GM19328 (cell line): ENCODE results near the gene CCT7.

ENCODE experiments used
- ATAC-seq: cut with Tn5 transposase; IDR thresholded peaks from one replicate; pipeline ENCODE4 v1.9.1; 2021; ENCODE audit warnings: mild to moderate bottlenecking, moderate library complexity; ENCODE audit not compliant: unreplicated experiment

CCT7 gene

GRCh38 chr2:73225513-73226360 lies 8.4 kb upstream of the CCT7 start:
- ATAC-seq: no peak

GRCh38 chr2:73227086-73227485 lies 7.0 kb upstream of the CCT7 start:
- ATAC-seq: no peak

DNA sequence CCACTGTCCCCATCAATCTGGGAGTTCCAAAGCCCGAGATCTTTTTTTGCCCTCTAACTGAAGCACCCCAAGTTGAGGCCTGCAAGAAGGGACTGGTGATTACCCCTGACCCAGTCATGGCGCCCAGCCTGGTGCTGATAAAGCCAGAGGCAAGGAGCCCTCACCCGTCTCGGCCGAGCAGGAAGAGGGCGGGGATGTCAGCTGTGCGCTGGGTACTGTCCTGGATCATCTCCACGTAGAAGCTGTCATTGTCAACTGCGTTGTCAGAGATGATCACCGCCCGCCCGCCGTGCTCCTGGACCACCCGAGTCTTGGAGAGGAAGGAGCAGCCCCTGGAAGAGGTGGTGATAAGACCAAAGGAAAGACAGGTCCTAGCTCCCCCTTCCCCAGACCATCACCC lies 5.5 kb upstream of the CCT7 start:
- ATAC-seq: no peak

GRCh38 chr2:73232403-73233153 lies 1.5 kb upstream of the CCT7 start:
- ATAC-seq: no peak

GRCh38 chr2:73233154-73233931 lies 765 bp upstream of the CCT7 start, which contains the start of gene PRADC1:
Gene PRADC1 (minus strand): TSS chr2:73233239. CDS start chr2:73233160, 79 bp downstream.
- ATAC-seq: peak; percentile 88

DNA sequence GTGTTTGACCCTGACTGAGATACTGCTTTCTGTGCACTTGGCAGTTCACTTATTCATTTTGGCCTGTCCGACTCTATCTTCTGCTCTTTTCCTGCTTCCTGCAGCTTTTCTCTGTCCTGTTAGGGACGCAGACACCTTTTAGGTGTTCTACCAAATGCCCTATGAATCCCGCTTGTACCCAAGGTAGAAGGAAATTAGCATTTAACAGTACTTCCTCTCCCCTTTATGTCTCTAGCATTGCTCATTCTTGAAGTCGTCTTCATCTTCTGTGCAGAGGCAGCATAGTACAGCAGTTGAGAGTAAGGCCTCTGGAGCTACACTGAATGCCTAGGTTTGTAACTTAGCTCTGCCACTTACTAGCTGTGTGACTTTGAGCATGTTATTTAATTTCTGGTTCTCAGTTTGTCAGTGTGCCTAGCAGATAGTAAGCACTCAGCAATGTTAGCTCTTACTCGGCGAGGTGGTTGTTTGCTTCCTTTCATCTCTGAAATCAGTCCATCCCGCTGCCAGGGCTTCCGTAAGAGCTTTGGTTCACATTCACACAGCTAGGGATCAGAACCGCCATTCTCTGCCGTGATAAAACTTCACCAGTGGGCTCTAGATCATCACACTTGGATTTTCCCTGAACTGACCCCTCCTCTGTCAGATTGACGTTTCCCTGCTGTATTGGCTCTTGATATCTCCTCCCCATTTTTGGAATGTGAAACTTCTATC lies 1.4 kb downstream of the CCT7 start:
- ATAC-seq: no peak

GRCh38 chr2:73237168-73237567 lies 3.1 kb downstream of the CCT7 start:
- no peak for ATAC-seq

DNA sequence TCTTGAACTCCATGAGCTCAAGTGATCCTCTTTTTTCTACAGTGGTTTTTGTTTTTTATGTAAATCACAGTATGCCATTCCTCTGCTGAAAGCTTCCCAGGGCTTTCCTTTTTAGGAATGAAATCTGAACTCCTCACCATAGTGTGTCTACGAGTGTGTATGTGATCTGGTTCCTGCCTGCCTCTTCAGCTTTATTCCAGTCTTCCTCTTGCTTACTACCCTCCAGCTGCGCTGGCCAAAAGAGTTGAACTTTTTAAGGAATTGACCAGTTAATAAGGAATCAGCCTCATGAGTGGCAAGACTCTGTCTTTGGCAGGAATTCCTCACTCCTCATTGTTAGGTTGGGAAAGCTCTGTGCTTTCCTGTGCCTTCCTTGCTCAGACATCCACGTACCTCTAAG lies 4.0 kb downstream of the CCT7 start:
- no peak for ATAC-seq

DNA sequence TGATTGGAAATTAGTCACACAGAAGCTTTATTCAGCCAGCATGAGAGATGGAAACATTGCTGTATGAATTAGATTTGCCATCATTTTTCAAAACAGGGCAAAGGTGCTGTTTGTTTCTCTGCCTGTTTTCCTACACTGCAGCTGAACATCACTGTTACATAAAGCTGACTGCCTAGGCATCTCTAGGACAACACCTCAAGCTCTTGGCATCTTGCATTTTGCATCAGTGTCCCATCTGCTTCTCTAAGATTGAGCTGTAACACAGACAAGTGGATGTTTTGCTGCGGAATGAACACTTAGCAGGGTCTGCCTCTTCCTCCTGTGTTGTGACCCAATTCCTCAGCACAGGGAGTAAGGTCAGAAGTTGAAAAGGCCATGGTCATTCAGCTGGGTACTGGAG lies 4.9 kb downstream of the CCT7 start:
- ATAC-seq: no peak

DNA sequence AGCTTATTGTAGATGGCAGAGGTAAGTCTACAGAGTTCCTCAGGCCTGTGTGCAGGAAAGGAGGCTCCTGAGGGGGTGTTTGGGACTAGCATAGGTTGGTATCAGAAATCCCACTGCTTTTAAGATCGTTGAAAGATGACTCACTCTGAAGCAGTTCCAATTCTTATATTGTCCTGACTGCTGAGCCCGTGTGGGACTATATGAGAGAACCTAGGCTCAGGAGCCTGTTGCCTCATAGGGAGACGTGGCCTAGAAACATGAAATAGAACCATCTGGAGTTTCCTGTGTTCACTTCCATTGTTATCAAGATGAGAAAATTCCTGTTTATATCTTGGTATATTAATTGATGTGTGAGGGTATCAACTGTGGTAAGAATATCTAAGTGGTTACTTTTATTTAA lies 5.7 kb downstream of the CCT7 start:
- ATAC-seq: no peak

DNA sequence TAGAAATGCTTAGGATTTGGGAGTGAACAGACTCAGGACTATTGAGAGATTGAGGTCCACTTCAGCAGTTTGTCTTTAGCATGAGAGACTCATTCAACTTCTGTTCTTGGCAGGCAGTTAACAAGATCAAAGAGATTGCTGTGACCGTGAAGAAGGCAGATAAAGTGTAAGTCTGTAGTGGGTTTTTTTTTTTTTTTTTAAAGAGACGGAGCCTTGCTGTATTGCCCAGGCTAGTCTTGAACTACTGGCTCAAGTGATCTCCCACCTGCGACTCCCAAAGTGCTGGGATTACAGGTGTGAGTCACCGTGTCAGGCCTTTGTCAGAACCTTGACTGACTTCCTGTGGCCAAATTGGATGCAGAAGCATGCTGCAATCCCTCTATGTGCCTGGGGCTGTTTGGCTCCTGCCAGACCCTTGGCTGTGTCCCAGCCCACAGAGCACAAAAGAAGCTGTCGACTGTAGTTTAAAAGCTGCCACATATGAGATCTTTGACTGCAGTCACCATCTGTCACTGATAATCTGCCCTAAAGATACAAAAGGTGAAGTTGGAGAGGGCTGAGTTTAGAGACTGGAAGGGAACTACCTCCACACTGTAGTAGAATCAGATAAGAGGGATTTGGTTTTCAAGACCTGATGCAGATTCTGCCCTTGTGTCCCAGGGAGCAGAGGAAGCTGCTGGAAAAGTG lies 9.9 kb downstream of the CCT7 start:
- no peak for ATAC-seq

DNA sequence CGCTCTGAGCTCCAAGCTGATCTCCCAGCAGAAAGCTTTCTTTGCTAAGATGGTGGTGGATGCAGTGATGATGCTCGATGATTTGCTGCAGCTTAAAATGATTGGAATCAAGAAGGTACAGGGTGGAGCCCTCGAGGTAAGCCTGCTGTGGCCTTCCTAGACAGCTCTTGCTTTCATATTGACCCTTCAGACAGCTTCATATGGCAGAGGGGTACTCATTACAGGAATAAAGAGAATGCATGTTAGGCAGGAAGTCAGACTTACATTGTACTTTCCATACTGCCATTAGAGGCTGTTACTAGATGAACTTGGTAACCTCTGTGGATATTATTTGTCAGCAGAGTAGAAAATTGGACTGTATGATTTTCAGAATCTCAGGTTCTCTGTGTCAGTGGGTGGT lies 10.5 kb downstream of the CCT7 start:
- ATAC-seq: no peak

DNA sequence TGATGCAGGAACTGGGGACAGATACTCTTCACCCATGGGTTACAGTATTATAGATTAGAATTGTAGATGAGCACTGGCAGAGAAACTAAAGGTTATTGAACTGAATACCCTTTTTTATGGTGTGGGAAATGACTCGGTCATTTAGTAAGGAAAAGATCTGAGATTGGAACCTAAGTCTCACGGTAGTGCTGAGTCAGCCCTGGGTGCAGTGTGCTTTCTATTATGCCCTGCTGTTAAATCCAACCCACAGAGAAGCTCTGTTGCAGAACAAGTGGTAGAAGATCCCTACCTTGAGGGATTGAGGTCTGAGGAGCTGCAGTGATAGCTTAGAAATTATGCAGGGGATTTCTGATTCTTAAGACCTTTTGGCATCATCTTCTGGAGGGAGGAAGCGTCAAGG lies 12.7 kb downstream of the CCT7 start:
- no peak for ATAC-seq

DNA sequence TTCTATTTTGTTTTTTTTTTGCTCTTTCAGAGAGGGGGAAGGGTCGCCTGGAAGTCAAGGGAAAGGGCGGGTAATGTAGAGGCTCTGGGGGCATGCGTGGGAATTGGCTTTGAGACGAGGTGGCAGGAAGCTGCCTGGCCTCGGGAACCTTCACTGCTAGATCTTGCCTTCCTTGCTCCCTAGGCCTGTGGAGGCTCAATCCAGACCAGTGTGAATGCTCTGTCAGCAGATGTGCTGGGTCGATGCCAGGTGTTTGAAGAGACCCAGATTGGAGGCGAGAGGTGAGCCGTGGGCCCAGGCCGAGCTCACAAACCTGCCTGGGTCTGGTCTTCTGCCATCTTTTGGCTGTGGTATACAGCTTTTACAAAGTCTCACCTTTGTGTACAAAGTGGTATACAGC lies 15.5 kb downstream of the CCT7 start:
- no peak for ATAC-seq

DNA sequence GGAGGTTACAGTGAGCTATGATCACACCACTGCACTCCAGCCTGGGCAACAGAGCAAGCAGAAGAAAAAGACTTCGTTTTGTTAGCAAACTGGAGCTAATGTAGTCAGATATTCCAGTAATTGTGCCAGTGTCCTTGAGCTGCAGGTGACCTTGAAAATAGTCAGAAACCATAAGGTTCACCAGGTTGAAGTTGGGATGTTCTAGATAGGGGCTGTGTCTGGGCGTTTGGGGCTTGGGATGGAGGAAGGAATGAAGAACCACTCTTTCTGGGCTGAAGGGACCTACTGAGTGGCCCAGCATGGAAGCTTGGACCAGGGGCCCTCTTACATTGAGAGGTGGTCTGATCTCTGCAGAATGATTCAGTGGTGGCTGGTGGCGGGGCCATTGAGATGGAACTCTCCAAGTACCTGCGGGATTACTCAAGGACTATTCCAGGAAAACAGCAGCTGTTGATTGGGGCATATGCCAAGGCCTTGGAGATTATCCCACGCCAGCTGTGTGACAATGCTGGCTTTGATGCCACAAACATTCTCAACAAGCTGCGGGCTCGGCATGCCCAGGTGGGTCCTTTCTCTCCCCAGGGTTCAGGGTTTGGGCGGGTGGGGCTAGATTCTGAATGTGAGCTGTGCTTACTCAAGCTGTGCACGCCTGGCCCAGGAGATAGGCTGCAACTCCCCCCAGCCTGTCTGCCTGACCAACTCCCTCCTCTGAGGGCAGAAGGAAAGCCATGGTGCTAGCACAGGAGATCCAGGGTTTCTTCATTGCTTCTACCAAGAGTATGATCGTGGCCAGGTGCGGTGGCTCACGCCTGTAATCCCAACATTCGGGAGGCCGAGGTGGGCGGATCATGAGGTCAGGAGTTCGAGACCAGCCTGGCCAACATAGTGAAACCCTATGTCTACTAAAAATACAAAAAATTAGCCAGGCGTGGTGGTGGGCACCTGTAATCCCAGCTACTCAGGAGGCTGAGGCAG lies 17.1 kb downstream of the CCT7 start:
- ATAC-seq: no peak

- ATAC-seq: no peak
These were observed 18.3 kb downstream of the CCT7 start for GRCh38 chr2:73252238-73253027.

DNA sequence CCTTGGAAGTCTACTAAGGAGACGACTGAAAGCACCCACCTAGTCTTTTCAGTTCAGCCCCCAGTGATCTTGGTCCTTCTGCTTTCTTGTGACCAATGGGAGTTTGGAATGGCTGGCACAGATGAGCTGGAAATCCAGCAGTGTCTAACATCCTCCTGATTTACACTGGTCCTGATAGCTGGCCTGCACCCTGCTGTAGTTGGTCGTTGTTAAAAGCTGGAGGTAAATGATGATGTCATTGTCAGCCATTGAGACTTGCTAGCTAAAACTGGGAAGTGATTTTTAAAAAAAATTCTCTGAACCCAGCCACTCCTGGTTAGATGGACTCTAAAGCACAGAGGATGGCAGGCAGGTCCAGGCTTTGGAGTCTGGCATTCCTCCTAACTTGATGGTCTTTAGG lies 19.3 kb downstream of the CCT7 start:
- ATAC-seq: no peak

- ATAC-seq: no peak
These were observed 19.8 kb downstream of the CCT7 start for GRCh38 chr2:73253901-73254300.
